H1 (cell line): Measurements from ENCODE around the gene LYPD1.

Source experiments
- ATF3 ChIP-seq: IDR thresholded peaks from 2 replicates; pipeline ENCODE4 v1.6.1; 2011; ENCODE audit warnings: low read depth, mild to moderate bottlenecking, low read length; ENCODE audit not compliant: insufficient read depth
- CHD1 ChIP-seq: IDR thresholded peaks from 2 replicates; pipeline ENCODE4 v1.6.1; 2012; ENCODE audit warnings: low read depth, low read length, improper control_type of control experiment
- CTCF ChIP-seq, 3 experiments: IDR thresholded peaks; 1 replicate in 2 of 3; 2 replicates in 1 of 3; pipeline versions ENCODE4 v1.5.1 to v1.6.1; 2011; ENCODE audit warnings: low read length in 3 of 3, mild to moderate bottlenecking in 3 of 3, inconsistent platforms in 2 of 3, low read depth in 1 of 3, moderate library complexity in 1 of 3; ENCODE audit not compliant: insufficient read depth in 1 of 3; ENCODE audit errors: control extremely low read depth in 1 of 3
- POLR2A ChIP-seq, 2 experiments: IDR thresholded peaks; 1 replicate in 1 of 2; 2 replicates in 1 of 2; pipeline ENCODE4 v1.6.1; 2011; ENCODE audit warnings: low read depth in 2 of 2, low read length in 2 of 2, mild to moderate bottlenecking in 2 of 2; ENCODE audit errors: control extremely low read depth in 1 of 2
- POLR2AphosphoS5 ChIP-seq: IDR thresholded peaks from 2 replicates; pipeline ENCODE4 v1.6.1; 2011; ENCODE audit warnings: low read depth, low read length
- SRF ChIP-seq: IDR thresholded peaks from 2 replicates; pipeline ENCODE4 v1.6.1; 2011; ENCODE audit warnings: mild to moderate bottlenecking, low read depth, low read length, moderate library complexity
- TEAD4 ChIP-seq: IDR thresholded peaks from 2 replicates; pipeline ENCODE4 v1.6.1; 2012; ENCODE audit warnings: low read depth, low read length, inconsistent platforms, mixed read lengths
- USF2 ChIP-seq: IDR thresholded peaks from 2 replicates; pipeline ENCODE4 v1.6.1; 2011; ENCODE audit warnings: low read length, improper control_type of control experiment
- YY1 ChIP-seq: IDR thresholded peaks from 2 replicates; pipeline ENCODE4 v1.6.1; 2011; ENCODE audit warnings: low read depth, mild to moderate bottlenecking, low read length

GRCh38 chr2:132597831-132598230 lies 72.2 kb downstream of the LYPD1 start:
- TF ChIP-seq USF2 (no peak), CTCF (IDR thresholded peaks at IDR 0.05; ENCODE audit: control extremely low read depth in 1 of 3, insufficient read depth in 1 of 3, low read depth in 1 of 3, low read length in 3 of 3) (no peak), YY1 (no peak), SRF (no peak), POLR2AphosphoS5 (no peak), POLR2A (IDR thresholded peaks at IDR 0.05; ENCODE audit: control extremely low read depth in 1 of 2, low read depth in 2 of 2, low read length in 2 of 2) (no peak), TEAD4 (no peak), ATF3 (no peak), CHD1 (no peak)
